Globus pallidus (tissue), 1 donor: Measurements from ENCODE around the gene LYAR.

Experiments
- DNase-seq: peaks from one replicate; pipeline ENCODE4 v3.0.0-alpha.2; 2015; ENCODE audit warnings: low spot score

Gene LYAR

DNA sequence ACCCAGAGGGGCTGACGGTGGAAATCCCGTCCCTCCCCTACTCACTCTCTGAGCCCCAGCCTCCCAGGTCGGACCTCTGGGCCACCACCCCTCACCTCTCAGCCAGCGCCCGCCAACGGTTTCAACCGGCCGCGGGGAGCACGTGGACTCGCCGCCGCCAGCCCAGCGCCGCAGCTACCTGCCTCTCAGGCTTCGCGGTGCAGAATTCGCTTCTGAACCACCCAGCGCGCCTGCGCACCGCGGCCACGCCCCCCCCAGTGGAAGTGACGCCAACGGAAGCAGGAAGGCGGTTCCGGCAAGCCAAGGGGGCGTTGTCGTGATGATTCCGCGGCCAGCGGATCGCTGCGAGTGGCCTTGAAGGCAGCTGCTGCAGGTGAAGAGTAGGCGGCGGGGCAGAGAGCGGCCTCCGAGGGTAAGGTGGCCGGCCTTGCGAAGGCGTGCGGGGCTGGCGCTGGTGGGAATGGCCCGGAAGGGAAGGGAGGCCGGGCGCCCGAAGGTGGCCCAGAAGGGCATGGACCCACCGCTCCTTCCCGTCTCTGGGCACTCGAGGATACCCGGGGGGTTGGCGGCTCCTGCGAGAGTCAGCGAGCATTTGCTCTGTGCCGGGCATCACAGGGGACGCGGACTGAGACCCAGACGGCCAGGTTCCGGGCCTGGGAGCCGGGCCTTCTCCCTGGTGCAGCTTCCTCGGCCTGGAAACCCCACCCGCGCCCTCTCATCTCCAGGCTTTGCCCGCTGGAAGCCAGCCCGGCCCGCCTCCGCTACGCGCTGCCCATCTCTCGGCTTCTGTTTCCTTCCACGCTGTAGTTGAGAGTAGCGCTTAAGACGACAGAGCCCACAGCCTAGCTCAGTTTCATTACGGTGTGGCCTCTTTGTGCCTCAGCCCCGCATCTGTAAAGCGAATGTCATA, at the start of gene LYAR, which contains the start of gene ZBTB49:
TSS of gene LYAR (minus strand) at position 214 of the 910 bp plus-strand sequence. CDS start 6,412 bp downstream, outside the sequence.
TSS of gene ZBTB49 (plus strand) at position 311 of the 910 bp plus-strand sequence. CDS start 9,695 bp downstream, outside the sequence.
- DNase-seq, result peak; percentile 85

- DNase-seq, result no peak
These were observed 49.6 kb upstream of the LYAR start for GRCh38 chr4:4339504-4340085.

- no peak for DNase-seq
These were observed 48.5 kb upstream of the LYAR start for GRCh38 chr4:4338210-4339001.

DNA sequence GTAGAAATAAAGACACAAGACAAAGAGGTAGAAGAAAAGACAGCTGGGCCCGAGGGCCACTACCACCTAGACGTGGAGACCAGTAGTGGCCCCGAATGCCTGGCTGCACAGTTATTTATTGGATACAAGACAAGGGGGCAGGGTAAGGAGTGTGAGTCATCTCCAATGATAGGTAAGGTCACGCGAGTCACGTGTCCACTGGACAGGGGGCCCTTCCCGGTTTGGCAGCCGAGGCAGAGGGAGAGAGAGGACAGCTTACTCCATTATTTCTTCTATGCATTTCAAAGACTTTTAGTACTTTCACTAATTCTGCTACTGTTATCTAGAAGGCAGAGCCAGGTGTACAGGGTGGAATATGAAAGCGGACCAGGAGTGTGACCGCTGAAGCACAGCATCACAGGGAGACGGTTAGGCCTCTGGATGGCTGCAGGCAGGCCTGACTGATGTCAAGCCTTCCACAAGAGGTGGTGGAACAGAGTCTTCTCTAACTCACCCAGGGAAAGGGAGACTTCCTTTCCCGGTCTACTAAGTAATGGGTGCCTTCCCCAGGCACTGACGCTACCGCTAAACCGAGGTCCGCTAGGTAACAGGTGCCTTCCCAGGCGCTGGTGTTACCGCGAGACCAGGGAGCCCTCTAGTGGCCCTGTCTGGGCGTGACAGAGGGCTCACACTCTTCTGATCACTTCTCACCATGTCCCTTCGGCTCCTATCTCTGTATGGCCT, 45.0 kb upstream of the LYAR start:
- peak; percentile 40 for DNase-seq

DNA sequence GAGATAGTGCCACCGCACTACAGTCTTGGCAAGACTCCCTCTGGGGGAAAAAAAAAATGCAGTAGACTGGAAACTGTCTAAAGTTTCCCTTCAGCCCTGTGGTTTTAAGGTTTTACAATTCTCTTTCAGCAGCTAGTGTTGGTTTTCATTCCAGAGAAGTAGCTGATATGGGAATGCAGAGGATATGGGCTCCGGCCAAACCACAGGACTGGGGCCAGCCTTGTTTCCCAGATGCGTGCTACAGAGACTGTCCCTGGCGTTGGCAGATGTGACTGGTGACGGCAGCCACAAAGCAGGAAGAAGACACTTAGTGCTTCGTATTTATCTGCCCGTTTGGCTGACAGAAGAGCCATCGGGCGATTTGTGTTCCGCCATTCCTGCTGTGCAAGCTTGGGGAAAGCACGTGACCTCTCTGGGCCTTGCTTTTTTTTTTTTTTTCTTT, 43.3 kb upstream of the LYAR start:
- DNase-seq, result peak; percentile 11

DNA sequence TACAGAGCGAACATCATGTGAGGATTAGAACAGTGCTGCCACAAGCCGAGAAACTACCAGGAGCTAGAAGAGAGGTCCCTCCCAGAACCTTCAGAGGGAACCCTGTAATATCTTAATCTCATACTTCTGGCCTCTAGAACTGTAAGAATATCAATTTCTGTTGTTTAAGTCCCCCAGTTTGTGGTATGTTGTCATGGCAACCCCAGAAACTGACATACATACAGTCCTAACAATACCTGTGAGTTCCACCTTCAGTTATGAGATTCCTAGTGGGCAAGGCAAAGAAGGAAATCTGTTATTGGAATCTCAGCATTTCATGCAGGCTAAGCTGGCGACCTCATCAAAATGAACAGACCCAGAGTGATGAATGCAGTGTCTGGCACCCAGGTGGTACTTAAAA, 42.6 kb upstream of the LYAR start:
- no peak for DNase-seq

DNA sequence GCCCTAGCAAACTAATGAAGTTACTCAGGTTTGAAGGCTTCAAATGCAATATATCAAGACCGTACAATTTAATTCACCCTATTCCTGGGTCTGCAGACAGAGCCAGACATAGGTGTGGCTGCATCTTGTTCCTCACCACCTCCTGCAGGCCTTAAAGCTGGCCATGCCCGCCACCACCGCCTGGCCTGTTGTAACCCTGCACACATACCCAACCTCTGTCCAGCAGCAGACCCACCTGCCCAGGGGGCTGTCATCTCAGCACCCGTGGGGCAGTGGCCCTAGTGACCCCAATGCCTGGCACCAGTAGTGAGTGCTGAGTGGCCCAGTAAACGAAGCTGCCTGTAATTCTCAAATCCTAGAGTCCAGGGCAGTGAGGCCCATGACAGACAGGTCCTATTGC, 40.8 kb upstream of the LYAR start:
- no peak for DNase-seq

- no peak for DNase-seq
These were observed 39.5 kb upstream of the LYAR start for GRCh38 chr4:4329496-4329895.

DNA sequence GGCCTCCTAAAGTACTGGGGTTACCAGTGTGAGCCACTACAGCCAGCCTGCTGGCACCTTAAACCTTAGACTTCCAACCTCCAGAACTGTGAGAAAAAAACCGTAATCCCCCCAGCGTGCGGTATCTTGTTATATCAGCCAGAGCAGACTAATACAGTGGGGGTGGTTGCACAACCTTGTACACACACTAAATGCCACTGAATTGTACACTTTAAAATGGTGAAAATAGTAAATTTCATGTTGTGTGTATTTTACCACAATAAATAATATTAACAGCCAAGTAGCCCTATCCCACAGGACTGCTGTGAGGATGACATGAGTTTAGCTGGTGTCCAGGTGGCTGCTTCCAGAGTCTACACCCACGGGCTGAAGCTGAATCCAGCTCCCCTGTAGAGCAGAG, 38.9 kb upstream of the LYAR start:
- DNase-seq, result no peak

GRCh38 chr4:4328206-4328605, 38.3 kb upstream of the LYAR start:
- no peak for DNase-seq

DNA sequence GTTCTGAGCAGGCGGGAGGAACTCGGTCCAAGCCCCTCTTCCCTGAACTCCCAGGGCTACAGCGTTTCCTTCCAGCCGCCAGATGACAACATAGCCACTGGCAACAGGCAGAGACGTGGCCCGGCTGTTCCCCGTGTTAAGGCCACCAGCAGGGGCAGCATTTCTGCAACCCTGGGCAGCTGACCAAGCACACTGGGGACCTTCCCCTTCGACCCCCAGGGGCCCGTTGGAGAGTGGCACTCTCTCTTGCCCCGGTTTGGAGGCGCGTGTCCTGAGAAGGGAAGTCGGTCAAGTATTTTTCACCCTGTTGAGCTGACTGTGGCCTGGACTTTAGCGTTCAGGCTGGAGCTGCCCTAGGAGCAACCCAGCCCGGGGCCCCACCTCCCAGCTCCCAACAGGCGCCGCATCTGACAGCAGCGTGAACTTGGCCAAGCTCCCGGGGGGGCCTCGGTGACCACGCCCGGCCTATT, 37.7 kb upstream of the LYAR start:
- DNase-seq, result no peak

GRCh38 chr4:4326166-4326565, 36.2 kb upstream of the LYAR start:
- no peak for DNase-seq

- DNase-seq, result no peak
These were observed 35.4 kb upstream of the LYAR start for GRCh38 chr4:4325321-4325720.

- no peak for DNase-seq
These were observed 34.0 kb upstream of the LYAR start for GRCh38 chr4:4323705-4324534.

GRCh38 chr4:4321951-4322688, 32.2 kb upstream of the LYAR start:
- no peak for DNase-seq

GRCh38 chr4:4320951-4321714, 31.2 kb upstream of the LYAR start:
- DNase-seq, result no peak

DNA sequence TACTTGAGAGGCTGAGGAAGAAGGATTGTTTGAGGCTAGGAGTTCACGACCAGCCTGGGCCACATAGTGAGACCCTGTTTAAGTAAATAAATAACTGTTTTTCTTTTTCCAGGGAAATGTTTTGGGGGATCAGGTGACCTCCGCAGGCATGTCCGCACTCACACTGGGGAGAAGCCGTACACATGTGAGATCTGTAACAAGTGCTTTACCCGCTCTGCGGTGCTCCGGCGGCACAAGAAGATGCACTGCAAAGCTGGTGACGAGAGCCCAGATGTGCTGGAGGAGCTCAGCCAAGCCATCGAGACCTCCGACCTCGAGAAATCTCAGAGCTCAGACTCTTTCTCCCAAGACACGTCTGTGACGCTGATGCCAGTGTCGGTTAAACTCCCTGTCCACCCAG, 30.6 kb upstream of the LYAR start:
- no peak for DNase-seq

DNA sequence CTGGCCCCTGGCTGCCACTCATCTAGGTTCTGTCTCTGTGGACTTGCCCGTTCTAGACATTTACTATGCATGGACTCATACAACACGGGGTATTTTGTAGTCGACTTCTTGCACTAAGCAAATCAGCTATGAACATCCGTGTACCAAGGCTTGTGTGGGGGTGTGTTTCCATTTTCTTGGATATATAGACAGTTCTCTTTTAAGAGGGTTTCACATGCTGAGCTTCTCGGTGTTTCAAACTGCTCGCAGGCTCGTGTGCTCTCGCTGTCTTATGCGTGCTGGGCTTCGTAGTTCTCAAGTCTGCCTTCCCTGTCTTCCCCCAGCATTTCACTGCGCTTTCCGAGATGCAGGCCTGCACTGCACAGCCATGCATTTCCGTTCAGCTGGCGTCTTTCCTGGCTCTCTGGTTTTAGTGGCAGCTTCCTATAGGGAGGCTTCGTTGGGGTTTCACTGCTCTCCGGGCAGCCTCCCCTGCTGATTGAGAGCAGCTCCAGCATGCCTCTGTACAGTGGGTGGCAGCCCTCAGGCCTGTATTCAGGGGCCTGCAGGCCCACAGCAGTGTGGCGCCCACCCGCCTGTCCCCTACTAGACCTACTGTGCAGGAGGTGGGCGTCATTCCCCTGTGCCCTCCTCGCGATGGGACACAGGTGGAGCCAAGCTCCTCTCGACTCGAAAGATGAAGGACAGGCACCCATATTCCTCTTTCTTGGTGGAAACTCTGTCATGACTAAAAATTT, 27.7 kb upstream of the LYAR start:
- no peak for DNase-seq

DNA sequence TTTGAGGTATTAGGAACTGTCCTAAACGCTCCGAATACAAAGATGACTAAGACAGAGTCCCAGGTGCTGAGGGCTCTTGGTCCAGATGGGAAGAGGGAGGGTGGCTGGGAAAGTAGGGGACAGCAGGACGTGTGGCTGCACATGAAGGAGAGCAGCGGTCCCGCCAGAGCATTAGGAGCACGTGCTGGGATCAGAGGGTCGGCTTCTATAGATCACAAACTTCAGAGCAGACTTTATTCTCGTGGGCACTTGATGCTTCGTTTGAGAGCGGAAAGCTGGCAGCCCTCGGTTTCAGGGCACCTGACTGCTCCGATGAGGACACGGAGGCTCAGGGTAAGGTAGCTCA, 26.2 kb upstream of the LYAR start:
- no peak for DNase-seq
